ENCODE data around the gene HIPK4. TPM values are rescaled to one million over a fixed set of nuclear protein-coding genes. Genes with fewer than 3 reads are reported as not detected.

Gene HIPK4
- total and polyA plus RNA-seq, 2 of the 8 experiments (the other 6 are each of a cell fraction or from before 2014, with no cell fraction given), result 0.15 to 0.57 TPM

DNA sequence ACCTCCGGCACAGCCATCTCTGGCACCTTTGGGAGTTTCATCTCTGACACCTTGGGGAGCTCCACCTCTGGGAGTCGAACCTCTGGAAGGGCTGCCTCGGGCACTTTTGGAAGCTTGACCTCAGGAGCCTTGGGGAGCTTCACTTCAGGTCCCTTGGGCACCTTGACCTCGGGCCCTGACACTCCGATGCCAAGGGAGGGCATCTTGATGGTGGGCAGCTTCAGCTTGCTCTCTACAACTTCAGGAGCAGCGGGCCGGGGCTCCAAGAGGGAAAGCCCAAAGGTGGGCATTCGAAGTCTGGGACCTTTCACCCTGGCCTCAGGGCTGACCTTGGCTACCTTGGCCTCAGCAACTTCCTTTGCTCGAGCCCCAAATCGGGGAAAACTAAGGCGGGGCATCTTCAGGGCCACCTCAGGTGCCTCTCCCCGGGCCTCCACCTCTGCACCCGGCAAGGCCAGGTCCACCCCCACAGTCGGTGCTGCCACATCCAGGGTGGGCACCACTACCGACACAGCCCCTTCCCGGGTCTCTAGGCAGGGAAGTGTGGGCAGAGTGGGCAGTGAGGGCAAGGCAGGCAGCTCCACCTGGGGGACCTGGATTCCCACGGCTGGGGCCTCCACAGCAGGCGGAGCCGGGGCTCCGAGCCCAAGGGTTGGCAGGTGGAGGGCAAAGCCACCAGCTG lies 7.0 kb upstream of the HIPK4 start:
- Histone ChIP-seq H3K4me1 (replicated peaks in 1 of 4; ENCODE audit: control insufficient read depth in 3 of 4, insufficient read depth in 4 of 4, low read length in 3 of 4) (peaks cover 0 to 5% (median 4%) of the 10 kb centered on the region in 4 experiments; a peak in 5 of 7 replicates), H4K20me1 (replicated peaks in 1 of 2; ENCODE audit: control insufficient read depth in 1 of 2, insufficient read depth in 2 of 2, low read length in 2 of 2) (peaks cover 0 to 1% of the 10 kb centered on the region in 2 experiments), H3K27ac (ENCODE audit: low read depth, low read length) (no peak overlapping the region), H2AK5ac (ENCODE audit: low read depth, low read length) (no peak overlapping the region), H4K8ac (ENCODE audit: extremely low read depth, insufficient read depth, low read length) (no peak overlapping the region), H3K79me1 (ENCODE audit: low read depth, low read length) (no peaks in the 10 kb centered on the region), H3K36me3 (ENCODE audit: control insufficient read depth in 2 of 4, insufficient read depth in 4 of 4, low read length in 3 of 4) (no peaks in the 10 kb centered on the region), H3K18ac (ENCODE audit: extremely low read depth, low read length) (no peak overlapping the region), H3K4me3 (ENCODE audit: extremely low read depth in 1 of 4, insufficient read depth in 2 of 4, low read depth in 3 of 4, low read length in 4 of 4) (no peak overlapping the region), H2BK20ac (ENCODE audit: low read length) (no peak overlapping the region), H3K79me2 (ENCODE audit: control insufficient read depth in 1 of 2, insufficient read depth in 2 of 2, low read length in 2 of 2) (no peaks in the 10 kb centered on the region), H3K27me3 (replicated peaks in 1 of 4; ENCODE audit: control insufficient read depth in 3 of 4, extremely low read depth in 1 of 4, insufficient read depth in 3 of 4, low read length in 3 of 4) (peaks cover 0 to 8% (median 5%) of the 10 kb centered on the region in 4 experiments; a peak in 6 of 7 replicates), H2BK15ac (ENCODE audit: low read length) (no peak overlapping the region; the same call in 1 of the 2 replicates), H3K9ac (replicated peaks in 1 of 4; ENCODE audit: extremely low read depth in 1 of 4, low read depth in 3 of 4, low read length in 3 of 4) (no peak overlapping the region), H2AFZ (ENCODE audit: low read length) (no peak overlapping the region), H3K4ac (replicated peaks; ENCODE audit: insufficient read length, low read depth, low read length) (no peak overlapping the region), H2BK12ac (ENCODE audit: low read depth, low read length) (no peak overlapping the region), H3K14ac (ENCODE audit: insufficient read length) (no peak overlapping the region), H3K23me2 (ENCODE audit: low read depth, low read length) (peaks cover 3% of the 10 kb centered on the region; the same call in 1 of the 2 replicates), H3K23ac (ENCODE audit: insufficient read length) (no peak overlapping the region), H3K9me3 (ENCODE audit: insufficient read depth in 2 of 2, low read depth in 1 of 2, low read length in 1 of 2) (no peaks in the 10 kb centered on the region), H4K91ac (replicated peaks; ENCODE audit: insufficient read length, low read length) (no peak overlapping the region), H3K56ac (replicated peaks; ENCODE audit: insufficient read length, low read depth, low read length) (no peak overlapping the region), H4K5ac (ENCODE audit: insufficient read length, low read depth, low read length) (no peak overlapping the region), H2BK120ac (replicated peaks; ENCODE audit: low read depth, low read length) (no peak overlapping the region), H2BK5ac (ENCODE audit: low read depth, low read length) (no peak overlapping the region), H3K4me2 (ENCODE audit: insufficient read depth in 1 of 2, low read depth in 2 of 2, low read length in 2 of 2) (no peak overlapping the region)
- DNase-seq (ENCODE audit: low read depth in 1 of 2, low spot score in 2 of 2) (no peak), FAIRE-seq (no peak)
- WGBS, 2 experiments (ENCODE audit: extremely low coverage in 1 of 2, insufficient coverage in 1 of 2, insufficient read length in 1 of 2, insufficient replicate concordance in 2 of 2, low coverage in 1 of 2, low lambda C conversion rate in 2 of 2, missing lambda C conversion rate in 1 of 2), result 88% methylated on average over 15 of the region's 20 CpGs; no CpG with 5 or more reads in 1 of the 2 experiments
- ChIA-PET CTCF (ENCODE audit: partially characterized antibody) (interaction anchor here (0.7 to 2.5 kb wide), 10 partner anchors 9 to 257 kb away, joined by 3 to 12 read pairs (median 3); no protein-coding TSS in a partner anchor), POLR2A (ENCODE audit: partially characterized antibody) (interaction anchor here (0.7 to 5.4 kb wide), 5 partner anchors 11 to 36 kb away, joined by 3 to 24 read pairs (median 4); no protein-coding TSS in a partner anchor)
- no peak for TF ChIP-seq SP4 (IDR thresholded peaks at IDR 0.05; ENCODE audit: low read length)
- no peak for TF ChIP-seq ASH2L (IDR thresholded peaks at IDR 0.05; ENCODE audit: low read length)
- TF ChIP-seq TBP (IDR thresholded peaks at IDR 0.05; ENCODE audit: low read depth, low read length), result no peak
- TF ChIP-seq NANOG (IDR thresholded peaks at IDR 0.05; ENCODE audit: insufficient read depth, low read depth, low read length, poor library complexity, severe bottlenecking), result no peak
- no peak for TF ChIP-seq SAP30 (IDR thresholded peaks at IDR 0.05; ENCODE audit: insufficient read depth, insufficient replicate concordance, low read length)
- TF ChIP-seq BRCA1 (IDR thresholded peaks at IDR 0.05; ENCODE audit: low read depth, low read length), result no peak
- TF ChIP-seq ZNF274 (IDR thresholded peaks at IDR 0.05; ENCODE audit: borderline replicate concordance, extremely low read depth, low read length), result no peak
- no peak for TF ChIP-seq SP2 (IDR thresholded peaks at IDR 0.05; ENCODE audit: low read length)
- no peak for TF ChIP-seq RAD21 (IDR thresholded peaks at IDR 0.05 in 1 of 2, conservative IDR thresholded peaks at IDR 0.05 in 1 of 2; ENCODE audit: low read depth in 2 of 2, low read length in 2 of 2)
- TF ChIP-seq SRF (IDR thresholded peaks at IDR 0.05; ENCODE audit: low read depth, low read length), result no peak
- TF ChIP-seq CBX5 (IDR thresholded peaks at IDR 0.05; ENCODE audit: low read depth, low read length), result no peak
- no peak for TF ChIP-seq TEAD4 (IDR thresholded peaks at IDR 0.05; ENCODE audit: low read depth, low read length)
- TF ChIP-seq CHD2 (IDR thresholded peaks at IDR 0.05; ENCODE audit: low read length), result no peak

All from H1 (cell line).